Astrocyte (in vitro differentiated cells and primary cell): Measurements from ENCODE around the gene METTL25.

Experiments
- CTCF ChIP-seq: IDR thresholded peaks from 2 replicates; pipeline ENCODE4 v1.5.1; 2011; ENCODE audit warnings: low read depth, mild to moderate bottlenecking, inconsistent platforms, low read length, moderate library complexity; ENCODE audit not compliant: insufficient read depth
- EZH2 ChIP-seq: IDR thresholded peaks from 2 replicates; pipeline ENCODE4 v1.6.1; 2012; ENCODE audit warnings: mild to moderate bottlenecking, low read length, inconsistent platforms; ENCODE audit not compliant: insufficient read depth

- TF ChIP-seq CTCF = no peak
- TF ChIP-seq EZH2 = no peak
Measured at GRCh38 chr12:82361461-82361915, 3.2 kb downstream of the METTL25 start.
